IMR-90 (cell line): ENCODE data around the gene ATG7. TPM values are rescaled to one million over a fixed set of nuclear protein-coding genes. Genes with fewer than 3 reads are reported as not detected.

Source experiments
- ATAC-seq: fragments of 200-7000 bp; cut with Tn5 transposase; 2 replicates; pipeline ENCODE4 v1.9.1; 2020; ENCODE audit warnings: low read depth, mild to moderate bottlenecking, moderate library complexity
- BruUV-seq: library from RNA; stranded (reverse); fragments of 400-500 nt; replicated peaks from 2 replicates; lab custom pipeline; 2021; lab: Mats Ljungman, UMichigan
- CTCF ChIA-PET: fragments of 300-600 bp; formaldehyde crosslinking; extraction: SDS; loops from one replicate; lab custom pipeline; 2021; ENCODE audit warnings: antibody characterized with exemption; lab: Yijun Ruan, JAX
- POLR2A ChIA-PET: fragments of 300-600 bp; sonication (Branson Sonifier 250); formaldehyde crosslinking; loops from one replicate; lab custom pipeline; 2022; ENCODE audit warnings: antibody characterized with exemption; ENCODE audit not compliant: unreplicated experiment; lab: Charles Lee
- DNase-seq: peaks from one replicate; pipeline ENCODE4 v3.0.0; 2013
- H2AFZ ChIP-seq: replicated peaks from 2 replicates; pipeline ENCODE3; 2013; ENCODE audit warnings: low read length, mild to moderate bottlenecking; ENCODE audit not compliant: poor library complexity
- H2AK5ac ChIP-seq: 2 replicates; pipeline ENCODE4 v1.6.1; 2013; ENCODE audit warnings: low read depth, low read length, inconsistent platforms
- H2AK9ac ChIP-seq: replicated peaks from 2 replicates; pipeline ENCODE3; 2013; ENCODE audit warnings: mild to moderate bottlenecking, low read depth, low read length, moderate library complexity; ENCODE audit not compliant: poor library complexity
- H2BK120ac ChIP-seq: 2 replicates; pipeline ENCODE4 v1.6.1; 2013; ENCODE audit warnings: low read depth, low read length, inconsistent platforms
- H2BK15ac ChIP-seq: 3 replicates; pipeline ENCODE4 v1.6.1; 2013; ENCODE audit warnings: low read depth, low read length, inconsistent platforms
- H2BK20ac ChIP-seq: 2 replicates; pipeline ENCODE4 v1.6.1; 2013; ENCODE audit warnings: low read depth, mild to moderate bottlenecking, inconsistent platforms, low read length, moderate library complexity
- H2BK5ac ChIP-seq: 2 replicates; pipeline ENCODE4 v1.6.1; 2013; ENCODE audit warnings: mild to moderate bottlenecking, low read depth, low read length, inconsistent platforms; ENCODE audit not compliant: poor library complexity, severe bottlenecking
- H3K14ac ChIP-seq: replicated peaks from 2 replicates; pipeline ENCODE4 v1.6.1; 2013; ENCODE audit warnings: low read depth, low read length, inconsistent platforms
- H3K18ac ChIP-seq: 2 replicates; pipeline ENCODE4 v1.6.1; 2013; ENCODE audit warnings: low read depth, low read length, control low read depth
- H3K23ac ChIP-seq: 2 replicates; pipeline ENCODE4 v1.6.1; 2013; ENCODE audit warnings: low read depth, low read length, inconsistent platforms
- H3K27ac ChIP-seq: 2 replicates; pipeline ENCODE4 v1.5.1; 2013; ENCODE audit warnings: mild to moderate bottlenecking, control low read depth, low read length; ENCODE audit not compliant: insufficient read depth
- H3K27me3 ChIP-seq: 2 replicates; pipeline ENCODE4 v1.6.1; 2013; ENCODE audit warnings: low read length; ENCODE audit not compliant: control insufficient read depth, insufficient read depth
- H3K36me3 ChIP-seq: 2 replicates; pipeline ENCODE4 v1.6.1; 2013; ENCODE audit warnings: low read length, mixed read lengths; ENCODE audit not compliant: control insufficient read depth, insufficient read depth
- H3K4ac ChIP-seq: 2 replicates; pipeline ENCODE4 v1.6.1; 2013; ENCODE audit warnings: low read depth, low read length, inconsistent platforms
- H3K4me1 ChIP-seq: 2 replicates; pipeline ENCODE4 v1.6.1; 2013; ENCODE audit warnings: low read length, mixed read lengths; ENCODE audit not compliant: control insufficient read depth, insufficient read depth
- H3K4me2 ChIP-seq: 2 replicates; pipeline ENCODE4 v1.6.1; 2013; ENCODE audit warnings: low read depth, mild to moderate bottlenecking, control low read depth, low read length, moderate library complexity
- H3K4me3 ChIP-seq: 2 replicates; pipeline ENCODE4 v1.5.1; 2013; ENCODE audit warnings: low read depth, mild to moderate bottlenecking, control low read depth, low read length, moderate library complexity; ENCODE audit not compliant: insufficient read depth
- H3K56ac ChIP-seq: 2 replicates; pipeline ENCODE4 v1.6.1; 2013; ENCODE audit warnings: low read length, inconsistent platforms; ENCODE audit not compliant: insufficient read depth; ENCODE audit errors: extremely low read depth
- H3K79me1 ChIP-seq, 2 experiments: 2 replicates each; pipeline ENCODE4 v1.6.1; 2013; ENCODE audit warnings: low read length in 2 of 2, inconsistent platforms in 1 of 2, low read depth in 1 of 2
- H3K9ac ChIP-seq: 2 replicates; pipeline ENCODE4 v1.6.1; 2013; ENCODE audit warnings: low read depth, low read length, control low read depth
- H3K9me1 ChIP-seq: 2 replicates; pipeline ENCODE4 v1.6.1; 2013; ENCODE audit warnings: low read length, inconsistent platforms; ENCODE audit not compliant: insufficient read depth
- H3K9me3 ChIP-seq: 2 replicates; pipeline ENCODE4 v1.6.1; 2013; ENCODE audit warnings: low read length; ENCODE audit not compliant: control insufficient read depth, insufficient read depth
- H4K20me1 ChIP-seq: 2 replicates; pipeline ENCODE4 v1.6.1; 2013; ENCODE audit warnings: low read length, inconsistent platforms; ENCODE audit not compliant: insufficient read depth
- H4K5ac ChIP-seq: 2 replicates; pipeline ENCODE4 v1.6.1; 2013; ENCODE audit warnings: mild to moderate bottlenecking, low read depth, low read length, control low read depth
- H4K8ac ChIP-seq, 2 experiments: 2 replicates each; pipeline ENCODE4 v1.6.1; 2013; ENCODE audit warnings: low read depth in 2 of 2, low read length in 2 of 2, control low read depth in 1 of 2, inconsistent platforms in 1 of 2
- H4K91ac ChIP-seq: 2 replicates; pipeline ENCODE4 v1.6.1; 2013; ENCODE audit warnings: low read depth, low read length, inconsistent platforms; ENCODE audit not compliant: insufficient read depth
- ELK1 ChIP-seq: fragments of 150-350 bp; IDR thresholded peaks from 2 replicates; pipeline ENCODE4 v1.6.1; 2016; ENCODE audit warnings: low read depth, mild to moderate bottlenecking, low read length, moderate library complexity, borderline replicate concordance
- FOS ChIP-seq: fragments of 150-350 bp; IDR thresholded peaks from 2 replicates; pipeline ENCODE4 v1.6.1; 2016; ENCODE audit warnings: low read depth, low read length
- MXI1 ChIP-seq: IDR thresholded peaks from 2 replicates; pipeline ENCODE4 v1.6.1; 2012; ENCODE audit warnings: low read depth, mild to moderate bottlenecking, low read length, moderate library complexity, borderline replicate concordance
- NFE2L2 ChIP-seq: fragments of 150-350 bp; IDR thresholded peaks from 2 replicates; pipeline ENCODE4 v1.6.1; 2016; ENCODE audit warnings: low read depth, mild to moderate bottlenecking, low read length
- RAD21 ChIP-seq: IDR thresholded peaks from 2 replicates; pipeline ENCODE4 v1.6.1; 2012; ENCODE audit warnings: low read length, improper control_type of control experiment
- USF2 ChIP-seq: fragments of 150-350 bp; IDR thresholded peaks from 2 replicates; pipeline ENCODE4 v1.6.1; 2017; ENCODE audit warnings: mild to moderate bottlenecking, antibody characterized with exemption, low read length, low read depth
- WGBS, 2 experiments: methylation state at CpG; one replicate each; pipeline versions ENCODE4 v1.1.5 to v1.1.7; 2013; ENCODE audit warnings: missing lambda C conversion rate in 2 of 2; ENCODE audit not compliant: insufficient read length in 1 of 2; ENCODE audit errors: extremely low coverage in 2 of 2; 5-methylcytosine and 5-hydroxymethylcytosine counted together
- dilution Hi-C: fragments of 300-500 bp; cut with HindIII; formaldehyde crosslinking; loops from one replicate; pipeline ENCODE4 v1.14.3; 2018; ENCODE audit warnings: low sequenced_read_pairs; ENCODE audit not compliant: unreplicated experiment
- in situ Hi-C: fragments of 300-500 bp; cut with MboI; formaldehyde crosslinking; loops from 3 replicates; pipeline ENCODE4 v1.14.3; 2019; ENCODE audit warnings: low sequenced_read_pairs, inconsistent platforms, mixed read lengths
- intact Hi-C: fragments of 100-400 bp; cut with micrococcal nuclease; formaldehyde crosslinking; loops from 2 replicates; pipeline ENCODE4 v1.10.0; 2022
- polyA plus RNA-seq, 3 experiments: library from polyadenylated mRNA; depleted of rRNA; stranded (reverse); fragments of >200 nt; gene quantifications; 2 replicates each; pipeline ENCODE4 v1.2.3, GENCODE V29; 2012; ENCODE audit warnings: low replicate concordance in 1 of 3
- total RNA-seq: library from RNA; depleted of rRNA; stranded (reverse); fragments of >200 nt; gene quantifications from 2 replicates; pipeline ENCODE4 v1.2.3, GENCODE V29; 2012
- TF ChIP-seq, protein P1 (sequence below): conservative IDR thresholded peaks from 2 replicates; pipeline ENCODE4 v1.5.1; 2012; ENCODE audit warnings: mild to moderate bottlenecking, low read depth, low read length, improper control_type of control experiment

ATG7 gene
- total and polyA plus RNA-seq, 2 of the 4 experiments (the other 2 are of a cell fraction): 15.6 to 51.4 TPM

- Histone ChIP-seq H2BK5ac (no peak overlapping the region), H3K9me3 (no peaks in the 10 kb centered on the region), H3K79me1 (peaks cover 0 to 3% of the 10 kb centered on the region in 2 experiments; a peak in 2 of 4 replicates), H3K14ac (no peak overlapping the region), H4K8ac (no peak overlapping the region), H2AK9ac (no peak overlapping the region), H2BK20ac (no peak overlapping the region), H3K4me3 (no peak overlapping the region), H4K20me1 (no peaks in the 10 kb centered on the region), H3K56ac (no peak overlapping the region), H3K9ac (no peak overlapping the region), H3K27me3 (no peaks in the 10 kb centered on the region), H3K4ac (no peak overlapping the region), H3K9me1 (peaks cover 3% of the 10 kb centered on the region), H2AFZ (no peak overlapping the region), H3K4me1 (peaks cover 4% of the 10 kb centered on the region), H2BK15ac (no peak overlapping the region), H3K27ac (no peak overlapping the region), H2BK120ac (no peak overlapping the region), H4K5ac (no peak overlapping the region), H3K23ac (no peak overlapping the region), H2AK5ac (no peak overlapping the region), H3K36me3 (no peaks in the 10 kb centered on the region), H3K18ac (no peak overlapping the region), H3K4me2 (no peak overlapping the region), H4K91ac (no peak overlapping the region)
- ATAC-seq: no peak
- TF ChIP-seq USF2: no peak
- no peak for TF ChIP-seq FOS
- no peak for TF ChIP-seq MXI1
- no peak for TF ChIP-seq NFE2L2
- TF ChIP-seq ELK1: no peak
- no peak for TF ChIP-seq RAD21
- TF ChIP-seq, protein P1, sequence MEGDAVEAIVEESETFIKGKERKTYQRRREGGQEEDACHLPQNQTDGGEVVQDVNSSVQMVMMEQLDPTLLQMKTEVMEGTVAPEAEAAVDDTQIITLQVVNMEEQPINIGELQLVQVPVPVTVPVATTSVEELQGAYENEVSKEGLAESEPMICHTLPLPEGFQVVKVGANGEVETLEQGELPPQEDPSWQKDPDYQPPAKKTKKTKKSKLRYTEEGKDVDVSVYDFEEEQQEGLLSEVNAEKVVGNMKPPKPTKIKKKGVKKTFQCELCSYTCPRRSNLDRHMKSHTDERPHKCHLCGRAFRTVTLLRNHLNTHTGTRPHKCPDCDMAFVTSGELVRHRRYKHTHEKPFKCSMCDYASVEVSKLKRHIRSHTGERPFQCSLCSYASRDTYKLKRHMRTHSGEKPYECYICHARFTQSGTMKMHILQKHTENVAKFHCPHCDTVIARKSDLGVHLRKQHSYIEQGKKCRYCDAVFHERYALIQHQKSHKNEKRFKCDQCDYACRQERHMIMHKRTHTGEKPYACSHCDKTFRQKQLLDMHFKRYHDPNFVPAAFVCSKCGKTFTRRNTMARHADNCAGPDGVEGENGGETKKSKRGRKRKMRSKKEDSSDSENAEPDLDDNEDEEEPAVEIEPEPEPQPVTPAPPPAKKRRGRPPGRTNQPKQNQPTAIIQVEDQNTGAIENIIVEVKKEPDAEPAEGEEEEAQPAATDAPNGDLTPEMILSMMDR: no peak
- dilution Hi-C loops (no loop called here), intact Hi-C loops (no loop called here), in situ Hi-C loops (no loop called here)
- WGBS, 2 experiments: no CpG with 5 or more reads among the region's 2 CpGs
- DNase-seq: peak; percentile 4
- no TSS peak for BruUV-seq
- ChIA-PET CTCF (interaction anchor here (0.7 kb wide), 1 partner anchor 9 kb away, joined by 6 read pairs; no protein-coding TSS in a partner anchor), POLR2A (no interaction called here)
These were observed 166.4 kb downstream of the ATG7 start for GRCh38 chr3:11438646-11439045.
